ENCODE data around the gene FOXK2. TPM values are rescaled to one million over a fixed set of nuclear protein-coding genes. Genes with fewer than 3 reads are reported as not detected.
"Not testable (repeated sequence)": the region's sequence is repeated elsewhere in the genome, so short reads cannot be mapped to it uniquely, and the experiment has no call there.

Gene FOXK2
- polyA plus RNA-seq, 4 donors = 11.6 to 25.9 (median 18.0) TPM

- Histone ChIP-seq H3K4me3 (ENCODE audit: low read depth in 1 of 3, low read length in 3 of 3) (no peak overlapping the region), H3K27me3 (ENCODE audit: control insufficient read depth in 3 of 3, insufficient read depth in 3 of 3, low read length in 3 of 3) (no peaks in the 10 kb centered on the region), H3K27ac (ENCODE audit: low read depth in 1 of 3, low read length in 2 of 3) (no peak overlapping the region), H3K4me1 (ENCODE audit: control insufficient read depth in 3 of 3, insufficient read depth in 2 of 3, low read depth in 1 of 3, low read length in 2 of 3) (peaks cover 0 to 9% (median 0%) of the 10 kb centered on the region in 3 donors), H3K36me3 (ENCODE audit: control insufficient read depth in 3 of 3, insufficient read depth in 2 of 3, low read depth in 1 of 3, low read length in 3 of 3) (peaks cover 0 to 29% (median 0%) of the 10 kb centered on the region in 3 donors), H3K9me3 (ENCODE audit: control insufficient read depth in 2 of 2, insufficient read depth in 1 of 2, low read depth in 1 of 2, low read length in 1 of 2) (peaks cover 0 to 6% of the 10 kb centered on the region in 2 donors)
- FAIRE-seq (no peak), DNase-seq (peak in 1 of 2 donors; percentile 71)
- WGBS, 3 donors = 13 to 34% (median 19%) methylated on average over 15 of the region's 15 CpGs
These were observed 29.3 kb downstream of the FOXK2 start for GRCh38 chr17:82548681-82549303.

- DNase-seq (peak; percentile 73 to 79), FAIRE-seq (no peak)
- H3K4me1 ChIP-seq (ENCODE audit: control insufficient read depth in 3 of 3, insufficient read depth in 2 of 3, low read depth in 1 of 3, low read length in 2 of 3) = peaks cover 0 to 9% (median 0%) of the 10 kb centered on the region in 3 donors
- H3K4me3 ChIP-seq (ENCODE audit: low read depth in 1 of 3, low read length in 3 of 3) = no peak overlapping the region
- no peak overlapping the region for H3K27ac ChIP-seq (ENCODE audit: low read depth in 1 of 3, low read length in 2 of 3)
- H3K36me3 ChIP-seq (ENCODE audit: control insufficient read depth in 3 of 3, insufficient read depth in 2 of 3, low read depth in 1 of 3, low read length in 3 of 3) = peaks cover 0 to 22% (median 0%) of the 10 kb centered on the region in 3 donors
- peaks cover 0 to 6% of the 10 kb centered on the region in 2 donors for H3K9me3 ChIP-seq (ENCODE audit: control insufficient read depth in 2 of 2, insufficient read depth in 1 of 2, low read depth in 1 of 2, low read length in 1 of 2)
- H3K27me3 ChIP-seq (ENCODE audit: control insufficient read depth in 3 of 3, insufficient read depth in 3 of 3, low read length in 3 of 3) = no peaks in the 10 kb centered on the region
- WGBS, 3 donors = 27 to 39% (median 35%) methylated on average over 13 of the region's 13 CpGs
These were observed 32.4 kb downstream of the FOXK2 start for GRCh38 chr17:82551779-82552457.

GRCh38 chr17:82552580-82552979 lies 33.0 kb downstream of the FOXK2 start:
- Histone ChIP-seq H3K27ac (ENCODE audit: low read depth in 1 of 3, low read length in 2 of 3) (no peak overlapping the region), H3K4me3 (ENCODE audit: low read depth in 1 of 3, low read length in 3 of 3) (no peak overlapping the region), H3K4me1 (ENCODE audit: control insufficient read depth in 3 of 3, insufficient read depth in 2 of 3, low read depth in 1 of 3, low read length in 2 of 3) (peaks cover 0 to 9% (median 0%) of the 10 kb centered on the region in 3 donors), H3K27me3 (ENCODE audit: control insufficient read depth in 3 of 3, insufficient read depth in 3 of 3, low read length in 3 of 3) (no peaks in the 10 kb centered on the region), H3K9me3 (ENCODE audit: control insufficient read depth in 2 of 2, insufficient read depth in 1 of 2, low read depth in 1 of 2, low read length in 1 of 2) (peaks cover 0 to 5% of the 10 kb centered on the region in 2 donors), H3K36me3 (ENCODE audit: control insufficient read depth in 3 of 3, insufficient read depth in 2 of 3, low read depth in 1 of 3, low read length in 3 of 3) (peaks cover 0 to 22% (median 0%) of the 10 kb centered on the region in 3 donors)
- FAIRE-seq (no peak), DNase-seq (no peak)
- WGBS, 3 donors = 86 to 88% (median 88%) methylated on average over 13 of the region's 13 CpGs

GRCh38 chr17:82553210-82553930 lies 33.8 kb downstream of the FOXK2 start:
- FAIRE-seq (no peak), DNase-seq (no peak)
- 83 to 88% (median 85%) methylated on average over 18 of the region's 18 CpGs for WGBS, 3 donors

GRCh38 chr17:82557510-82557909 lies 38.0 kb downstream of the FOXK2 start:
- not testable (repeated sequence) for FAIRE-seq; DNase-seq; H3K27ac ChIP-seq (ENCODE audit: low read depth in 1 of 3, low read length in 2 of 3); H3K27me3 ChIP-seq (ENCODE audit: control insufficient read depth in 3 of 3, insufficient read depth in 3 of 3, low read length in 3 of 3); H3K9me3 ChIP-seq (ENCODE audit: control insufficient read depth in 2 of 2, insufficient read depth in 1 of 2, low read depth in 1 of 2, low read length in 1 of 2); H3K4me3 ChIP-seq (ENCODE audit: low read depth in 1 of 3, low read length in 3 of 3)
- Histone ChIP-seq H3K36me3 (ENCODE audit: control insufficient read depth in 3 of 3, insufficient read depth in 2 of 3, low read depth in 1 of 3, low read length in 3 of 3) (peaks cover 0 to 21% (median 0%) of the 10 kb centered on the region in 3 donors), H3K4me1 (ENCODE audit: control insufficient read depth in 3 of 3, insufficient read depth in 2 of 3, low read depth in 1 of 3, low read length in 2 of 3) (peaks cover 7 to 20% (median 10%) of the 10 kb centered on the region in 3 donors)
- WGBS, 3 donors = 89 to 96% (median 94%) methylated on average over 2 of the region's 2 CpGs

More at GRCh38 chr17:82553210-82553930, 33.8 kb downstream of the FOXK2 start:
- no peak overlapping the region for H3K27ac ChIP-seq (ENCODE audit: low read depth in 1 of 3, low read length in 2 of 3)
- peaks cover 0 to 9% (median 0%) of the 10 kb centered on the region in 3 donors for H3K4me1 ChIP-seq (ENCODE audit: control insufficient read depth in 3 of 3, insufficient read depth in 2 of 3, low read depth in 1 of 3, low read length in 2 of 3)
- no peaks in the 10 kb centered on the region for H3K9me3 ChIP-seq (ENCODE audit: control insufficient read depth in 2 of 2, insufficient read depth in 1 of 2, low read depth in 1 of 2, low read length in 1 of 2)
- no peaks in the 10 kb centered on the region for H3K27me3 ChIP-seq (ENCODE audit: control insufficient read depth in 3 of 3, insufficient read depth in 3 of 3, low read length in 3 of 3)
- no peak overlapping the region for H3K4me3 ChIP-seq (ENCODE audit: low read depth in 1 of 3, low read length in 3 of 3)
- peaks cover 0 to 24% (median 0%) of the 10 kb centered on the region in 3 donors for H3K36me3 ChIP-seq (ENCODE audit: control insufficient read depth in 3 of 3, insufficient read depth in 2 of 3, low read depth in 1 of 3, low read length in 3 of 3)

GRCh38 chr17:82559566-82560251 lies 40.2 kb downstream of the FOXK2 start:
- H3K27me3 ChIP-seq (ENCODE audit: control insufficient read depth in 3 of 3, insufficient read depth in 3 of 3, low read length in 3 of 3) = no peaks in the 10 kb centered on the region
- peak; percentile 71 to 85 for DNase-seq
- H3K4me3 ChIP-seq (ENCODE audit: low read depth in 1 of 3, low read length in 3 of 3) = no peak overlapping the region
- FAIRE-seq = no peak
- peaks cover 0 to 24% (median 0%) of the 10 kb centered on the region in 3 donors for H3K36me3 ChIP-seq (ENCODE audit: control insufficient read depth in 3 of 3, insufficient read depth in 2 of 3, low read depth in 1 of 3, low read length in 3 of 3)
- peaks cover 7 to 20% (median 10%) of the 10 kb centered on the region in 3 donors for H3K4me1 ChIP-seq (ENCODE audit: control insufficient read depth in 3 of 3, insufficient read depth in 2 of 3, low read depth in 1 of 3, low read length in 2 of 3)
- WGBS, 3 donors = 14 to 43% (median 38%) methylated on average over 11 of the region's 11 CpGs
- peak overlapping the region in 2 of 3 donors; percentile 24 to 76 for H3K27ac ChIP-seq (ENCODE audit: low read depth in 1 of 3, low read length in 2 of 3)
- H3K9me3 ChIP-seq (ENCODE audit: control insufficient read depth in 2 of 2, insufficient read depth in 1 of 2, low read depth in 1 of 2, low read length in 1 of 2) = no peaks in the 10 kb centered on the region

GRCh38 chr17:82560252-82560642 lies 40.7 kb downstream of the FOXK2 start:
- 65 to 84% (median 68%) methylated on average over 15 of the region's 15 CpGs for WGBS, 3 donors
- Histone ChIP-seq H3K9me3 (ENCODE audit: control insufficient read depth in 2 of 2, insufficient read depth in 1 of 2, low read depth in 1 of 2, low read length in 1 of 2) (no peaks in the 10 kb centered on the region), H3K36me3 (ENCODE audit: control insufficient read depth in 3 of 3, insufficient read depth in 2 of 3, low read depth in 1 of 3, low read length in 3 of 3) (peaks cover 0 to 26% (median 0%) of the 10 kb centered on the region in 3 donors), H3K4me1 (ENCODE audit: control insufficient read depth in 3 of 3, insufficient read depth in 2 of 3, low read depth in 1 of 3, low read length in 2 of 3) (peaks cover 7 to 20% (median 10%) of the 10 kb centered on the region in 3 donors), H3K27ac (ENCODE audit: low read depth in 1 of 3, low read length in 2 of 3) (no peak overlapping the region), H3K4me3 (ENCODE audit: low read depth in 1 of 3, low read length in 3 of 3) (no peak overlapping the region), H3K27me3 (ENCODE audit: control insufficient read depth in 3 of 3, insufficient read depth in 3 of 3, low read length in 3 of 3) (no peaks in the 10 kb centered on the region)
- no peak for FAIRE-seq
- no peak for DNase-seq
